Suprapubic skin (tissue), 4 donors: ENCODE measurements around the gene M1AP.

Source experiments
- CTCF ChIP-seq, 2 donors: fragments of 200-600 bp in 1 of 2; fragments of 450-650 bp in 1 of 2; sonication (generic) in 1 of 2; IDR thresholded peaks; one replicate each; pipeline ENCODE4 v1.5.1; 2016 to 2019; ENCODE audit warnings: antibody characterized with exemption in 2 of 2, mild to moderate bottlenecking in 1 of 2, moderate library complexity in 1 of 2
- POLR2A ChIP-seq, 2 donors: fragments of 450-650 bp; IDR thresholded peaks; one replicate each; pipeline ENCODE4 v1.6.1; 2017; ENCODE audit warnings: antibody characterized with exemption in 2 of 2, mild to moderate bottlenecking in 2 of 2, moderate library complexity in 2 of 2
- POLR2AphosphoS5 ChIP-seq, 3 donors: sonication (generic); formaldehyde crosslinking; IDR thresholded peaks; one replicate each; pipeline ENCODE4 v1.6.1; 2017; ENCODE audit warnings: antibody characterized with exemption in 3 of 3

DNA sequence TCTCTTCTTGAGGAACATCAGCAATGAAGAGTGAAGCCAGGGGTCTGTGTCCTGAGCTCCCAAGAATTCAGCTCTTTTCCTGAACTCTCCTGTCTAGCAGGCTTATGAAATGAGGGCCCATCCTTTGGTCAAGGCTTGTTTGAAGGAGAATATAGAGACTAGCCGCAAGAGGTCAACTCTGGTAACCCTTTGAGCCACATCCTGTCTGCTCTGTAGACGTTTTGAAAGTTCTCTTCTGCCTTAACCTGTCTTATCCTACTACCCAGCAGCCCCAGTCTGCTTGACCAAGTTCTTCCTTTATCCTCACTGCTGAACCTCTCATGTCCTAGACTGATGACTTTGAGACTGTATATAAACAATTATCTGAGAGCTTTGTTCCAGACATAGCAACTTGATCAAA lies 11.3 kb upstream of the M1AP start:
- no peak for TF ChIP-seq CTCF (IDR thresholded peaks at IDR 0.05)
- no peak for TF ChIP-seq POLR2A (IDR thresholded peaks at IDR 0.05)
- TF ChIP-seq POLR2AphosphoS5 (IDR thresholded peaks at IDR 0.05), result no peak
